Upper lobe of left lung (tissue), 6 donors: Measurements from ENCODE around the gene TMEM117. TPM values are rescaled to one million over a fixed set of nuclear protein-coding genes. Genes with fewer than 3 reads are reported as not detected.

ENCODE experiments used
- ATAC-seq, 2 donors: fragments of 200-7000 bp; cut with Tn5 transposase; one replicate each; pipeline ENCODE4 v1.9.1; 2022; ENCODE audit warnings: mild to moderate bottlenecking in 2 of 2, moderate library complexity in 2 of 2; ENCODE audit not compliant: low FRiP score in 2 of 2
- DNase-seq, 2 donors: peaks; one replicate each; pipeline ENCODE4 v3.0.0-alpha.2; 2019 to 2020
- H3K27ac ChIP-seq, 4 donors: fragments of 200-600 bp; sonication (generic); one replicate each; pipeline ENCODE4 v1.5.1; 2016 to 2019
- H3K27me3 ChIP-seq, 4 donors: fragments of 200-600 bp; sonication (generic); one replicate each; pipeline ENCODE4 v1.5.1; 2017 to 2019
- H3K36me3 ChIP-seq, 4 donors: fragments of 200-600 bp; sonication (generic); one replicate each; pipeline ENCODE4 v1.5.1; 2016 to 2019
- H3K4me1 ChIP-seq, 4 donors: fragments of 200-600 bp; sonication (generic); one replicate each; pipeline ENCODE4 v1.5.1; 2018 to 2019
- H3K4me3 ChIP-seq, 4 donors: fragments of 200-600 bp; sonication (generic); one replicate each; pipeline ENCODE4 v1.5.1; 2017 to 2019; ENCODE audit warnings: mild to moderate bottlenecking in 2 of 4, moderate library complexity in 1 of 4
- H3K9me3 ChIP-seq, 4 donors: fragments of 200-600 bp; sonication (generic); one replicate each; pipeline ENCODE4 v1.5.1; 2018 to 2019
- EP300 ChIP-seq, 4 donors: sonication (generic); formaldehyde crosslinking; IDR thresholded peaks; one replicate each; pipeline ENCODE4 v1.5.1; 2017; ENCODE audit warnings: antibody characterized with exemption in 4 of 4, control low read depth in 2 of 4
- POLR2A ChIP-seq, 4 donors: fragments of 450-650 bp; IDR thresholded peaks; one replicate each; pipeline ENCODE4 v1.5.1; 2016 to 2017; ENCODE audit warnings: antibody characterized with exemption in 4 of 4, mild to moderate bottlenecking in 2 of 4
- POLR2AphosphoS5 ChIP-seq, 2 donors: sonication (generic); formaldehyde crosslinking; IDR thresholded peaks; one replicate each; pipeline ENCODE4 v1.5.1; 2017; ENCODE audit warnings: antibody characterized with exemption in 2 of 2
- WGBS, 2 donors: methylation state at CpG; one replicate each; pipeline ENCODE4 v1.1.5; 2017 to 2018; 5-methylcytosine and 5-hydroxymethylcytosine counted together
- total RNA-seq, 6 donors: library from RNA; depleted of rRNA in 4 of 6; stranded (reverse); fragments of >200 nt in 4 of 6; gene quantifications; one replicate each; pipeline versions ENCODE4 v1.1.0 to v1.2.1, GENCODE V29; 2016 to 2021
- TF ChIP-seq, protein P1 (sequence below), 6 experiments: fragments of 450-650 bp in 4 of 6; fragments of 200-600 bp in 2 of 6; sonication (generic) in 2 of 6; IDR thresholded peaks; one replicate each; pipeline ENCODE4 v1.5.1; 2016 to 2019; ENCODE audit warnings: antibody characterized with exemption in 6 of 6
- donor health status: DM: no; HTN: no; CAD: no; lungs with moderate emphysema.
- donor health status: DM: no; HTN: yes; CAD: no; lungs with severe emphysema.

TMEM117 gene
- total RNA-seq = 1 to 10 TPM; 2.6 to 8.4 (median 4.2) TPM

DNA sequence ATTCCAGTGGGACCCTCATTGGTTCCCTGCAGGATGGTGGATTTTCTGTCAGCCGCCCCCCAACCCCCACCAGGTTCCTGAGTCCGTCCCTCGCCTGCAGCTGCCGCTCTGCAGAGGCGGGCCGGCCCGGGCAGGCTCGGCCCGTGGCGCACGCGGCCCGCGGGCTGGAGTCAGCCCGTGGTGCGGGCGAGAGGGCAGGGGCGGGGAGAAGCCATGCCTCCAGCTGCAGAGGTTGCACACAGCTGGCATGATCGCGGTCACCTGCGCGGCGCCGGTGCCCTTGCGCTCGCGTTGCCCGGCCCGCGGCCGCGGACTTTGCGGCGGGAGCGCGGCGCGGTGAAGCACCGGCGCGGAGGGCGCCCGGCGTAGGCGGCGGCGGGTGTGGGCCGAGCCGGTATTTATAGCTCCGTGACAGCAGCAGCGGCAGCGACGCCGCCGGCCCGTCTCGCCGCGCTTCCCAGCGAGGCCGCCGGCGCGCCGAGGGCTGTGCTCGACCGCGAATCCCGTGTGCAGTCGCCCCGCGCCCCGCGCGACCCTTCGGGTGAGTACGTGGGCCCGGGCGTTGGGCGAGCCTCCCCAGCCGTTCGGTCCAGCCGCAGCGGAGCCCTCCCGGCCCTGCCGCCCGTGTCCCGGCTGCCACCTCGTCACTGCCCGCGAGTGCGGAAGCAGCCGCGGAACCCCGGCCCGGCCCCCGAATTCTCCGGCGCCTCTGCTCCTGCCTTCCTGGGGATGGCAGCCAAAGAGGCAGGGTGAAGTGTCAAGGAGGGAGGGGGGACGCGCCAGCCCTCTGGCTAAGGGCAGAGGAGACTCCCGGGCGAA, at the start of gene TMEM117:
TMEM117 (plus strand) TSS at position 426 of the 819 bp plus-strand sequence.
- peak within 1 kb of the TSS; percentile 41 to 79 (median 64) for H3K4me3 ChIP-seq
- ATAC-seq (peak; percentile 85 to 95), DNase-seq (peak; percentile 61 to 95)
- no peaks in the 10 kb centered on the region for H3K36me3 ChIP-seq
- peaks cover 0 to 16% (median 3%) of the 10 kb centered on the region in 4 donors for H3K4me1 ChIP-seq
- WGBS, 2 donors = 0% methylated on average over 13 to 35 of the region's 103 CpGs
- H3K27ac ChIP-seq = peak within 1 kb of the TSS; percentile 79 to 93 (median 92)
- no peaks in the 10 kb centered on the region for H3K9me3 ChIP-seq
- H3K27me3 ChIP-seq = no peaks in the 10 kb centered on the region
- TF ChIP-seq, protein P1, sequence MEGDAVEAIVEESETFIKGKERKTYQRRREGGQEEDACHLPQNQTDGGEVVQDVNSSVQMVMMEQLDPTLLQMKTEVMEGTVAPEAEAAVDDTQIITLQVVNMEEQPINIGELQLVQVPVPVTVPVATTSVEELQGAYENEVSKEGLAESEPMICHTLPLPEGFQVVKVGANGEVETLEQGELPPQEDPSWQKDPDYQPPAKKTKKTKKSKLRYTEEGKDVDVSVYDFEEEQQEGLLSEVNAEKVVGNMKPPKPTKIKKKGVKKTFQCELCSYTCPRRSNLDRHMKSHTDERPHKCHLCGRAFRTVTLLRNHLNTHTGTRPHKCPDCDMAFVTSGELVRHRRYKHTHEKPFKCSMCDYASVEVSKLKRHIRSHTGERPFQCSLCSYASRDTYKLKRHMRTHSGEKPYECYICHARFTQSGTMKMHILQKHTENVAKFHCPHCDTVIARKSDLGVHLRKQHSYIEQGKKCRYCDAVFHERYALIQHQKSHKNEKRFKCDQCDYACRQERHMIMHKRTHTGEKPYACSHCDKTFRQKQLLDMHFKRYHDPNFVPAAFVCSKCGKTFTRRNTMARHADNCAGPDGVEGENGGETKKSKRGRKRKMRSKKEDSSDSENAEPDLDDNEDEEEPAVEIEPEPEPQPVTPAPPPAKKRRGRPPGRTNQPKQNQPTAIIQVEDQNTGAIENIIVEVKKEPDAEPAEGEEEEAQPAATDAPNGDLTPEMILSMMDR (IDR thresholded peaks at IDR 0.05) = peak in 2 of 6 experiments; percentile 29 to 33
- TF ChIP-seq EP300 (IDR thresholded peaks at IDR 0.05) = no peak
- TF ChIP-seq POLR2A (IDR thresholded peaks at IDR 0.05) = peak in 3 of 4 donors; percentile 31 to 78 (median 70)
- no peak for TF ChIP-seq POLR2AphosphoS5 (IDR thresholded peaks at IDR 0.05)

GRCh38 chr12:43786899-43787693, 48.8 kb upstream of the TMEM117 start:
- Histone ChIP-seq H3K4me3 (no peak overlapping the region), H3K9me3 (no peaks in the 10 kb centered on the region), H3K27me3 (no peaks in the 10 kb centered on the region), H3K36me3 (peaks cover 15 to 57% (median 33%) of the 10 kb centered on the region in 4 donors), H3K4me1 (no peaks in the 10 kb centered on the region), H3K27ac (no peak overlapping the region)
- TF ChIP-seq, protein P1 (IDR thresholded peaks at IDR 0.05) = no peak
- TF ChIP-seq POLR2A (IDR thresholded peaks at IDR 0.05) (no peak), EP300 (IDR thresholded peaks at IDR 0.05) (no peak)
- DNase-seq (no peak), ATAC-seq (no peak)

GRCh38 chr12:43789941-43790340, 45.9 kb upstream of the TMEM117 start:
- no peak for DNase-seq
- no peak for TF ChIP-seq EP300 (IDR thresholded peaks at IDR 0.05)
- no peak for TF ChIP-seq POLR2A (IDR thresholded peaks at IDR 0.05)
- TF ChIP-seq, protein P1 (IDR thresholded peaks at IDR 0.05) = no peak
- no peak for TF ChIP-seq POLR2AphosphoS5 (IDR thresholded peaks at IDR 0.05)
- no peaks in the 10 kb centered on the region for H3K27me3 ChIP-seq
- H3K27ac ChIP-seq = no peak overlapping the region
- H3K36me3 ChIP-seq = peaks cover 10 to 39% (median 16%) of the 10 kb centered on the region in 4 donors
- no peak for ATAC-seq
- H3K4me1 ChIP-seq = no peaks in the 10 kb centered on the region
- no peak overlapping the region for H3K4me3 ChIP-seq
- no peaks in the 10 kb centered on the region for H3K9me3 ChIP-seq

- 54 to 55% methylated on average over 2 of the region's 2 CpGs for WGBS, 2 donors
- no peaks in the 10 kb centered on the region for H3K4me1 ChIP-seq
- H3K9me3 ChIP-seq = no peaks in the 10 kb centered on the region
- H3K4me3 ChIP-seq = no peak overlapping the region
- peak in 1 of 2 donors; percentile 30 for DNase-seq
- H3K27ac ChIP-seq = no peak overlapping the region
- TF ChIP-seq POLR2AphosphoS5 (IDR thresholded peaks at IDR 0.05) (no peak), EP300 (IDR thresholded peaks at IDR 0.05) (peak in 1 of 4 donors; percentile 13)
- peaks cover 0 to 69% (median 32%) of the 10 kb centered on the region in 4 donors for H3K36me3 ChIP-seq
- no peaks in the 10 kb centered on the region for H3K27me3 ChIP-seq
- ATAC-seq = peak; percentile 46 to 79
Observed at GRCh38 chr12:43795716-43796280, 40.1 kb upstream of the TMEM117 start.
